Measurements from ENCODE around the gene CYP2J2. TPM values are rescaled to one million over a fixed set of nuclear protein-coding genes. Genes with fewer than 3 reads are reported as not detected.

The CYP2J2 gene
- total RNA-seq, 1 experiment from 2014 or later = 0.46 TPM

- POLR2A ChIA-PET = no interaction called here
- CTCF ChIA-PET = interaction anchor here (1.1 to 1.5 kb wide), 2 partner anchors 30 to 54 kb away, joined by 3 to 4 read pairs; no protein-coding TSS in a partner anchor
- Mint-ChIP-seq H3K27ac (no peak overlapping the region), H3K36me3 (no peaks in the 10 kb centered on the region), H3K9me3 (peaks cover 4% of the 10 kb centered on the region; the same call in 1 of the 2 replicates), H3K4me1 (no peaks in the 10 kb centered on the region), H3K27me3 (ENCODE audit: low read depth) (no peaks in the 10 kb centered on the region; the same call in 1 of the 2 replicates), H3K4me3 (no peak overlapping the region)
- ATAC-seq (no peak), DNase-seq (ENCODE audit: low spot score) (no peak)
- TF ChIP-seq SOX15 (CRISPR knock-in tag; IDR thresholded peaks at IDR 0.05) = no peak
- TF ChIP-seq ZNF317 (CRISPR knock-in tag; IDR thresholded peaks at IDR 0.05; ENCODE audit: borderline replicate concordance, low read depth) = no peak
- TF ChIP-seq, protein P1, sequence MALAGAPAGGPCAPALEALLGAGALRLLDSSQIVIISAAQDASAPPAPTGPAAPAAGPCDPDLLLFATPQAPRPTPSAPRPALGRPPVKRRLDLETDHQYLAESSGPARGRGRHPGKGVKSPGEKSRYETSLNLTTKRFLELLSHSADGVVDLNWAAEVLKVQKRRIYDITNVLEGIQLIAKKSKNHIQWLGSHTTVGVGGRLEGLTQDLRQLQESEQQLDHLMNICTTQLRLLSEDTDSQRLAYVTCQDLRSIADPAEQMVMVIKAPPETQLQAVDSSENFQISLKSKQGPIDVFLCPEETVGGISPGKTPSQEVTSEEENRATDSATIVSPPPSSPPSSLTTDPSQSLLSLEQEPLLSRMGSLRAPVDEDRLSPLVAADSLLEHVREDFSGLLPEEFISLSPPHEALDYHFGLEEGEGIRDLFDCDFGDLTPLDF (CRISPR knock-in tag; IDR thresholded peaks at IDR 0.05) = no peak
- TF ChIP-seq, protein P2, sequence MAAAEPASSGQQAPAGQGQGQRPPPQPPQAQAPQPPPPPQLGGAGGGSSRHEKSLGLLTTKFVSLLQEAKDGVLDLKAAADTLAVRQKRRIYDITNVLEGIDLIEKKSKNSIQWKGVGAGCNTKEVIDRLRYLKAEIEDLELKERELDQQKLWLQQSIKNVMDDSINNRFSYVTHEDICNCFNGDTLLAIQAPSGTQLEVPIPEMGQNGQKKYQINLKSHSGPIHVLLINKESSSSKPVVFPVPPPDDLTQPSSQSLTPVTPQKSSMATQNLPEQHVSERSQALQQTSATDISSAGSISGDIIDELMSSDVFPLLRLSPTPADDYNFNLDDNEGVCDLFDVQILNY (CRISPR knock-in tag; IDR thresholded peaks at IDR 0.05) = no peak
- TF ChIP-seq ZNF263 (CRISPR knock-in tag; IDR thresholded peaks at IDR 0.05; ENCODE audit: low read depth) = no peak
- TF ChIP-seq NFATC4 (CRISPR knock-in tag; IDR thresholded peaks at IDR 0.05) = no peak
- TF ChIP-seq ARID4B (CRISPR knock-in tag; IDR thresholded peaks at IDR 0.05; ENCODE audit: borderline replicate concordance) = no peak
- TF ChIP-seq TP53 (CRISPR knock-in tag; IDR thresholded peaks at IDR 0.05) = no peak
- TF ChIP-seq ZNF138 (CRISPR knock-in tag; conservative IDR thresholded peaks at IDR 0.05) = no peak
- TF ChIP-seq, protein P3, sequence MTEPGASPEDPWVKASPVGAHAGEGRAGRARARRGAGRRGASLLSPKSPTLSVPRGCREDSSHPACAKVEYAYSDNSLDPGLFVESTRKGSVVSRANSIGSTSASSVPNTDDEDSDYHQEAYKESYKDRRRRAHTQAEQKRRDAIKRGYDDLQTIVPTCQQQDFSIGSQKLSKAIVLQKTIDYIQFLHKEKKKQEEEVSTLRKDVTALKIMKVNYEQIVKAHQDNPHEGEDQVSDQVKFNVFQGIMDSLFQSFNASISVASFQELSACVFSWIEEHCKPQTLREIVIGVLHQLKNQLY (CRISPR knock-in tag; IDR thresholded peaks at IDR 0.05) = no peak
- TF ChIP-seq HMGA2 (CRISPR knock-in tag; IDR thresholded peaks at IDR 0.05) = no peak
- TF ChIP-seq KAT7 (CRISPR knock-in tag; IDR thresholded peaks at IDR 0.05; ENCODE audit: borderline replicate concordance) = no peak
- no peak for TF ChIP-seq AFF4 (CRISPR knock-in tag; IDR thresholded peaks at IDR 0.05; ENCODE audit: borderline replicate concordance)
- no peak for TF ChIP-seq ATF6 (CRISPR knock-in tag; IDR thresholded peaks at IDR 0.05)
- no peak for TF ChIP-seq OVOL2 (CRISPR knock-in tag; IDR thresholded peaks at IDR 0.05; ENCODE audit: borderline replicate concordance)
- no peak for TF ChIP-seq ZNF396 (CRISPR knock-in tag; IDR thresholded peaks at IDR 0.05; ENCODE audit: borderline replicate concordance)
Observed at GRCh38 chr1:59917026-59917784, 9.4 kb downstream of the CYP2J2 start.

All from WTC11 (cell line).